HK-2 (cell line): ENCODE data around the gene E2F8.
"Not testable (repeated sequence)": the region's sequence is repeated elsewhere in the genome, so short reads cannot be mapped to it uniquely, and the experiment has no call there.

Experiments
- DNase-seq: peaks from one replicate; pipeline ENCODE4 v3.0.0-alpha.2; 2018; ENCODE audit not compliant: unreplicated experiment

The E2F8 gene

GRCh38 chr11:19240420-19241259 is at the start of gene E2F8:
Gene E2F8 (minus strand): TSS chr11:19240945. CDS start chr11:19240121, 824 bp downstream.
- DNase-seq: peak; percentile 92

- no peak for DNase-seq
Observed at GRCh38 chr11:19290356-19290755, 49.6 kb upstream of the E2F8 start.

- DNase-seq: no peak
Observed at GRCh38 chr11:19288256-19288655, 47.5 kb upstream of the E2F8 start.

- no peak for DNase-seq
Observed at GRCh38 chr11:19286411-19286810, 45.7 kb upstream of the E2F8 start.

- no peak for DNase-seq
Observed at GRCh38 chr11:19284881-19285280, 44.1 kb upstream of the E2F8 start.

GRCh38 chr11:19283991-19284390 is 43.2 kb upstream of the E2F8 start:
- DNase-seq: no peak

GRCh38 chr11:19281555-19281954 is 40.8 kb upstream of the E2F8 start:
- DNase-seq: no peak

- no peak for DNase-seq
Observed at GRCh38 chr11:19281041-19281440, 40.3 kb upstream of the E2F8 start.

GRCh38 chr11:19279451-19279850 is 38.7 kb upstream of the E2F8 start:
- DNase-seq: no peak

- DNase-seq: peak; percentile 20
Observed at GRCh38 chr11:19276859-19277808, 36.4 kb upstream of the E2F8 start.

- DNase-seq: peak; percentile 16
Observed at GRCh38 chr11:19275496-19275895, 34.8 kb upstream of the E2F8 start.

- not testable (repeated sequence) for DNase-seq
Observed at GRCh38 chr11:19273219-19273618, 32.5 kb upstream of the E2F8 start.

- DNase-seq: no peak
Observed at GRCh38 chr11:19268909-19269308, 28.2 kb upstream of the E2F8 start.

- no peak for DNase-seq
Observed at GRCh38 chr11:19267567-19267966, 26.8 kb upstream of the E2F8 start.

GRCh38 chr11:19263333-19263732 is 22.6 kb upstream of the E2F8 start:
- no peak for DNase-seq

GRCh38 chr11:19259487-19260345 is 19.0 kb upstream of the E2F8 start:
- DNase-seq: peak; percentile 36

GRCh38 chr11:19258641-19259230 is 18.0 kb upstream of the E2F8 start:
- peak; percentile 48 for DNase-seq

- DNase-seq: not testable (repeated sequence)
Observed at GRCh38 chr11:19254441-19254840, 13.7 kb upstream of the E2F8 start.

GRCh38 chr11:19253817-19254216 is 13.1 kb upstream of the E2F8 start:
- no peak for DNase-seq

GRCh38 chr11:19253153-19253745 is 12.5 kb upstream of the E2F8 start:
- DNase-seq: no peak
